Smooth muscle cell (in vitro differentiated cells): ENCODE measurements around the gene YIF1A. TPM values are rescaled to one million over a fixed set of nuclear protein-coding genes. Genes with fewer than 3 reads are reported as not detected.
"Not testable (repeated sequence)": the region's sequence is repeated elsewhere in the genome, so short reads cannot be mapped to it uniquely, and the experiment has no call there.

Experiments
- DNase-seq: peaks from one replicate; lab custom pipeline; 2025; ENCODE audit not compliant: unreplicated experiment; lab: John Stamatoyannopoulos, UW
- H2AFZ ChIP-seq: fragments of 200-600 bp; sonication (generic); 2 replicates; pipeline ENCODE4 v1.6.0; 2016; ENCODE audit warnings: antibody characterized with exemption, low read depth, mild to moderate bottlenecking
- H3F3A ChIP-seq: fragments of 200-600 bp; sonication (generic); 2 replicates; pipeline ENCODE4 v1.6.0; 2017; ENCODE audit warnings: antibody characterized with exemption, low read depth
- H3K27ac ChIP-seq: fragments of 200-600 bp; sonication (generic); 2 replicates; pipeline ENCODE4 v1.5.1; 2016; ENCODE audit warnings: low read depth, mild to moderate bottlenecking
- H3K27me3 ChIP-seq: fragments of 200-600 bp; sonication (generic); 2 replicates; pipeline ENCODE4 v1.6.1; 2016; ENCODE audit warnings: low read depth, mild to moderate bottlenecking
- H3K36me3 ChIP-seq: fragments of 200-600 bp; sonication (generic); 2 replicates; pipeline ENCODE4 v1.5.1; 2016; ENCODE audit warnings: low read depth
- H3K4me1 ChIP-seq: fragments of 200-600 bp; sonication (generic); 2 replicates; pipeline ENCODE4 v1.5.1; 2016; ENCODE audit warnings: low read depth
- H3K4me2 ChIP-seq: fragments of 200-600 bp; sonication (generic); 2 replicates; pipeline ENCODE4 v1.6.0; 2016; ENCODE audit warnings: mild to moderate bottlenecking
- H3K4me3 ChIP-seq: fragments of 200-600 bp; sonication (generic); 2 replicates; pipeline ENCODE4 v1.5.1; 2016; ENCODE audit warnings: mild to moderate bottlenecking
- H3K79me2 ChIP-seq: fragments of 200-600 bp; sonication (generic); 2 replicates; pipeline ENCODE4 v1.6.0; 2016; ENCODE audit warnings: low read depth, mild to moderate bottlenecking
- H3K9ac ChIP-seq: fragments of 200-600 bp; sonication (generic); 2 replicates; pipeline ENCODE4 v1.6.0; 2016; ENCODE audit warnings: low read depth
- H3K9me3 ChIP-seq: fragments of 200-600 bp; sonication (generic); replicated peaks from 2 replicates; pipeline ENCODE4 v1.5.1; 2016; ENCODE audit warnings: low read depth
- H4K20me1 ChIP-seq: fragments of 200-600 bp; sonication (generic); 2 replicates; pipeline ENCODE4 v1.6.0; 2016; ENCODE audit warnings: low read depth
- CTCF ChIP-seq: fragments of 200-600 bp; sonication (generic); IDR thresholded peaks from 2 replicates; pipeline ENCODE4 v1.5.1; 2017; ENCODE audit warnings: borderline replicate concordance, mild to moderate bottlenecking, antibody characterized with exemption; ENCODE audit not compliant: insufficient read depth, poor library complexity, severe bottlenecking
- WGBS: methylation state at CpG from one replicate; pipeline ENCODE4 v1.1.7; 2016; ENCODE audit warnings: low lambda C conversion rate; 5-methylcytosine and 5-hydroxymethylcytosine counted together
- polyA plus RNA-seq: library from polyadenylated mRNA; unstranded; fragments of >200 nt; fragmentation: Nextera tagmentation; extraction: Ambion mirVana; gene quantifications from 2 replicates; pipeline ENCODE4 v1.2.1, GENCODE V29; 2016
- total RNA-seq: library from RNA; depleted of rRNA; stranded (reverse); fragments of >200 nt; gene quantifications from 2 replicates; pipeline ENCODE4 v1.2.3, GENCODE V29; 2014

YIF1A gene
- total and polyA plus RNA-seq, 2 experiments from 2014 or later: 195 to 365 TPM

DNA sequence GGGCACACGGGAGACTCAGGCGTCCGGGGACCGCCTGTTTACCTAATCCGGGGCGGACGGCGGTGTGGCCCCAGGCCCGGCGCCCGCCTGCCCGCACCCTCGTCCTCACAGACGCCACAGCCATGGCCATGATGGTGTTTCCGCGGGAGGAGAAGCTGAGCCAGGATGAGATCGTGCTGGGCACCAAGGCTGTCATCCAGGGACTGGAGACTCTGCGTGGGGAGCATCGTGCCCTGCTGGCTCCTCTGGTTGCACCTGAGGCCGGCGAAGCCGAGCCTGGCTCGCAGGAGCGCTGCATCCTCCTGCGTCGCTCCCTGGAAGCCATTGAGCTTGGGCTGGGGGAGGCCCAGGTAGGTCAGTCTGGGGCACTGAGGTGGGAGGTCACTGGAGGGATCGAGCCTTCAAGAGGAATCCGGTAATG is 30.5 kb downstream of the YIF1A start:
- Histone ChIP-seq H3K36me3 (no peaks in the 10 kb centered on the region), H2AFZ (no peak overlapping the region), H3K9ac (peak overlapping the region; percentile 64), H3K9me3 (no peaks in the 10 kb centered on the region), H3K4me1 (peaks cover 7% of the 10 kb centered on the region), H3K79me2 (peaks cover 8% of the 10 kb centered on the region), H3K27ac (no peak overlapping the region), H3K27me3 (no peaks in the 10 kb centered on the region), H4K20me1 (peaks cover 26% of the 10 kb centered on the region), H3F3A (no peaks in the 10 kb centered on the region), H3K4me2 (peak overlapping the region; percentile 96), H3K4me3 (peak overlapping the region; percentile 87)
- no peak for TF ChIP-seq CTCF
- DNase-seq: no peak
- 7% methylated on average over 28 of the region's 28 CpGs for WGBS

GRCh38 chr11:66253081-66253480 is 35.9 kb downstream of the YIF1A start:
- not testable (repeated sequence) for H3K9ac ChIP-seq, H3K4me1 ChIP-seq, H2AFZ ChIP-seq, H3K4me2 ChIP-seq, H3K79me2 ChIP-seq, H3K4me3 ChIP-seq, H3K27me3 ChIP-seq, H4K20me1 ChIP-seq, H3F3A ChIP-seq, H3K9me3 ChIP-seq, DNase-seq, H3K27ac ChIP-seq, H3K36me3 ChIP-seq
- 97% methylated on average over 6 of the region's 6 CpGs for WGBS

DNA sequence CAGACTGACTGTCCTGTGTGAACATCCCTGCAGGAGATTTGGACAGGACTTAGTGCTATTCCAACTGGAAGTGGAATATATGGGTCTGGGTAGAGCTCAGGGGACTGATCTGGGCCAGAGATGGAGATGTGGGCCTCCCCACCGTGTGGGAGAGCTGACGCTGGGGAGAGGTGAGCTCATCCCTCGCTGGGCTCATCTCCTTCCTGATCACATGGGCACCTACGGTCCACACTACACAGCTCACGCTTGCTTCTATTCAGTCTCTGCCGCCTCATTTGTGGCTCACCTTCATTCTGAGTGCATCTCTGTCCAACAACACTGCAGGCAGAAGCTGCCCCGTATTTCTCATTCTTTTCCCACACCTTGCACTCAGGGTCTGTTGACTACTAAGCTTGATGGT is 37.1 kb downstream of the YIF1A start:
- no peak for TF ChIP-seq CTCF
- WGBS: 85% methylated on average over 7 of the region's 7 CpGs
- peaks cover 5% of the 10 kb centered on the region for H3F3A ChIP-seq

GRCh38 chr11:66248903-66249302 is 40.0 kb downstream of the YIF1A start:
- H3K9me3 ChIP-seq: no peaks in the 10 kb centered on the region
- no peak for TF ChIP-seq CTCF

More for the DNA sequence above, 37.1 kb downstream of the YIF1A start:
- H3K27me3 ChIP-seq: no peaks in the 10 kb centered on the region
- H3K4me3 ChIP-seq: no peak overlapping the region
- no peaks in the 10 kb centered on the region for H3K4me1 ChIP-seq
- no peaks in the 10 kb centered on the region for H3K36me3 ChIP-seq
- DNase-seq: no peak
- no peaks in the 10 kb centered on the region for H3K9me3 ChIP-seq
- H3K4me2 ChIP-seq: no peak overlapping the region
- no peak overlapping the region for H2AFZ ChIP-seq
- H3K9ac ChIP-seq: no peak overlapping the region
- peaks cover 8% of the 10 kb centered on the region for H4K20me1 ChIP-seq
- no peak overlapping the region for H3K27ac ChIP-seq
- no peaks in the 10 kb centered on the region for H3K79me2 ChIP-seq

More at GRCh38 chr11:66248903-66249302, 40.0 kb downstream of the YIF1A start:
- Histone ChIP-seq H4K20me1 (peaks cover 8% of the 10 kb centered on the region), H3K4me3 (no peak overlapping the region), H3K4me2 (no peak overlapping the region), H3K27me3 (no peaks in the 10 kb centered on the region), H3K4me1 (no peaks in the 10 kb centered on the region), H2AFZ (no peak overlapping the region), H3F3A (peaks cover 5% of the 10 kb centered on the region), H3K9ac (no peak overlapping the region), H3K79me2 (no peaks in the 10 kb centered on the region), H3K27ac (no peak overlapping the region), H3K36me3 (no peaks in the 10 kb centered on the region)
- 98% methylated on average over 6 of the region's 6 CpGs for WGBS
- DNase-seq: no peak
